H9 (cell line): ENCODE data around the gene ADARB2. TPM values are rescaled to one million over a fixed set of nuclear protein-coding genes. Genes with fewer than 3 reads are reported as not detected.

Experiments
- DNase-seq: peaks from one replicate; pipeline ENCODE4 v3.0.0-alpha.2; 2017
- H2AFZ ChIP-seq: one replicate; pipeline ENCODE4 v1.6.1; 2013; ENCODE audit warnings: mild to moderate bottlenecking, low read length, control low read depth, moderate library complexity
- H2AK5ac ChIP-seq: 2 replicates; pipeline ENCODE4 v1.6.1; 2013; ENCODE audit warnings: low read length, control low read depth, mixed read lengths; ENCODE audit not compliant: insufficient read length
- H2BK120ac ChIP-seq: one replicate; pipeline ENCODE4 v1.6.1; 2013; ENCODE audit warnings: low read depth, mild to moderate bottlenecking, low read length, control low read depth, inconsistent platforms; ENCODE audit not compliant: poor library complexity, severe bottlenecking
- H2BK12ac ChIP-seq: 2 replicates; pipeline ENCODE4 v1.6.1; 2013; ENCODE audit warnings: low read length, control low read depth, mixed read lengths, low read depth; ENCODE audit not compliant: insufficient read length
- H2BK15ac ChIP-seq: 2 replicates; pipeline ENCODE4 v1.6.1; 2013; ENCODE audit warnings: low read depth, low read length, control low read depth
- H2BK20ac ChIP-seq: one replicate; pipeline ENCODE4 v1.6.1; 2013; ENCODE audit warnings: low read depth, mild to moderate bottlenecking, low read length, control low read depth, inconsistent platforms; ENCODE audit not compliant: poor library complexity, severe bottlenecking
- H2BK5ac ChIP-seq: 2 replicates; pipeline ENCODE4 v1.6.1; 2013; ENCODE audit warnings: low read length, control low read depth, mixed read lengths; ENCODE audit not compliant: insufficient read length
- H3K14ac ChIP-seq: 2 replicates; pipeline ENCODE4 v1.6.1; 2013; ENCODE audit warnings: low read length, control low read depth; ENCODE audit not compliant: insufficient read depth
- H3K18ac ChIP-seq: 2 replicates; pipeline ENCODE4 v1.6.1; 2013; ENCODE audit warnings: low read depth, mild to moderate bottlenecking, mixed read lengths, low read length, control low read depth; ENCODE audit not compliant: insufficient read length
- H3K23ac ChIP-seq: 2 replicates; pipeline ENCODE4 v1.6.1; 2013; ENCODE audit warnings: low read length, control low read depth, mixed read lengths, low read depth; ENCODE audit not compliant: insufficient read length
- H3K23me2 ChIP-seq: 2 replicates; pipeline ENCODE4 v1.6.1; 2013; ENCODE audit warnings: low read depth, mild to moderate bottlenecking, mixed read lengths, low read length, control low read depth; ENCODE audit not compliant: insufficient read length, poor library complexity, severe bottlenecking
- H3K27ac ChIP-seq: 2 replicates; pipeline ENCODE4 v1.5.1; 2013; ENCODE audit warnings: low read length, control low read depth, mixed read lengths, low read depth; ENCODE audit not compliant: insufficient read length
- H3K27me3 ChIP-seq: 2 replicates; pipeline ENCODE4 v1.6.1; 2013; ENCODE audit warnings: low read length, control low read depth, inconsistent platforms; ENCODE audit not compliant: insufficient read depth
- H3K4ac ChIP-seq: 2 replicates; pipeline ENCODE4 v1.6.1; 2013; ENCODE audit warnings: low read depth, mild to moderate bottlenecking, control low read depth, inconsistent platforms, low read length, moderate library complexity
- H3K4me1 ChIP-seq: 2 replicates; pipeline ENCODE4 v1.6.1; 2013; ENCODE audit warnings: low read length, control low read depth, inconsistent platforms; ENCODE audit not compliant: insufficient read depth
- H3K4me2 ChIP-seq: 2 replicates; pipeline ENCODE4 v1.6.1; 2013; ENCODE audit warnings: low read length, control low read depth, mixed read lengths; ENCODE audit not compliant: insufficient read length, insufficient read depth
- H3K56ac ChIP-seq: 2 replicates; pipeline ENCODE4 v1.6.1; 2013; ENCODE audit warnings: low read depth, mild to moderate bottlenecking, mixed read lengths, low read length, control low read depth; ENCODE audit not compliant: insufficient read length
- H3K79me1 ChIP-seq: 2 replicates; pipeline ENCODE4 v1.6.1; 2013; ENCODE audit warnings: low read depth, mild to moderate bottlenecking, moderate library complexity, low read length, control low read depth, inconsistent platforms; ENCODE audit not compliant: insufficient read depth, poor library complexity, severe bottlenecking
- H3K79me2 ChIP-seq: 2 replicates; pipeline ENCODE4 v1.6.1; 2013; ENCODE audit warnings: low read length, control low read depth, inconsistent platforms; ENCODE audit not compliant: insufficient read depth
- H3K9ac ChIP-seq: 2 replicates; pipeline ENCODE4 v1.6.1; 2013; ENCODE audit warnings: low read length, control low read depth, mixed read lengths; ENCODE audit not compliant: insufficient read length; ENCODE audit errors: extremely low read depth
- H3K9me3 ChIP-seq: one replicate; pipeline ENCODE4 v1.6.1; 2013; ENCODE audit warnings: low read depth, low read length, inconsistent platforms; ENCODE audit not compliant: control insufficient read depth
- H3T11ph ChIP-seq: one replicate; pipeline ENCODE4 v1.6.1; 2013; ENCODE audit warnings: mild to moderate bottlenecking, low read length, control low read depth, inconsistent platforms
- H4K20me1 ChIP-seq: one replicate; pipeline ENCODE4 v1.6.1; 2013; ENCODE audit not compliant: control insufficient read depth, insufficient read length, insufficient read depth
- H4K5ac ChIP-seq: 2 replicates; pipeline ENCODE4 v1.6.1; 2013; ENCODE audit warnings: low read depth, mild to moderate bottlenecking, mixed read lengths, low read length, control low read depth; ENCODE audit not compliant: insufficient read length
- H4K8ac ChIP-seq: replicated peaks from 2 replicates; pipeline ENCODE4 v1.6.1; 2013; ENCODE audit warnings: low read length, control low read depth, mixed read lengths, low read depth; ENCODE audit not compliant: insufficient read length
- H4K91ac ChIP-seq: 2 replicates; pipeline ENCODE4 v1.6.1; 2013; ENCODE audit warnings: low read depth, mild to moderate bottlenecking, moderate library complexity, mixed read lengths, low read length, control low read depth; ENCODE audit not compliant: insufficient read length
- H3K27ac Mint-ChIP-seq, 3 experiments: 2 replicates in 2 of 3; 3 replicates in 1 of 3; pipeline ENCODE4 v1.8.0; 2020 to 2021; ENCODE audit warnings: mixed read lengths in 3 of 3, mild to moderate bottlenecking in 1 of 3, moderate library complexity in 1 of 3
- H3K27me3 Mint-ChIP-seq: 2 replicates; pipeline ENCODE4 v1.8.0; 2021; ENCODE audit warnings: low read depth, mild to moderate bottlenecking, moderate library complexity, mixed read lengths
- H3K36me3 Mint-ChIP-seq, 3 experiments: 2 replicates in 2 of 3; 3 replicates in 1 of 3; pipeline ENCODE4 v1.8.0; 2020 to 2021; ENCODE audit warnings: low read depth in 3 of 3, mixed read lengths in 3 of 3; ENCODE audit not compliant: insufficient read depth in 1 of 3
- H3K4me1 Mint-ChIP-seq, 2 experiments: 2 replicates each; pipeline ENCODE4 v1.8.0; 2020; ENCODE audit warnings: mixed read lengths in 2 of 2
- H3K4me3 Mint-ChIP-seq, 2 experiments: 2 replicates in 1 of 2; 3 replicates in 1 of 2; pipeline ENCODE4 v1.8.0; 2020 to 2021; ENCODE audit warnings: mild to moderate bottlenecking in 2 of 2, mixed read lengths in 2 of 2, moderate library complexity in 1 of 2
- H3K9me3 Mint-ChIP-seq, 2 experiments: 2 replicates in 1 of 2; 3 replicates in 1 of 2; pipeline ENCODE4 v1.8.0; 2020; ENCODE audit warnings: mild to moderate bottlenecking in 2 of 2, mixed read lengths in 2 of 2, moderate library complexity in 1 of 2
- WGBS: extraction: QIAGEN DNeasy Blood & Tissue Kit; methylation state at CpG from one replicate; pipeline ENCODE4 v1.1.7; 2013; ENCODE audit warnings: missing lambda C conversion rate, low lambda C conversion rate, mixed read lengths; ENCODE audit not compliant: insufficient read length; ENCODE audit errors: extremely low coverage; 5-methylcytosine and 5-hydroxymethylcytosine counted together
- total RNA-seq: library from RNA; stranded (reverse); gene quantifications from 2 replicates; pipeline ENCODE4 v1.2.1, GENCODE V29; 2021
- TF ChIP-seq, protein P1 (sequence below): fragments of 200-600 bp; sonication (generic); conservative IDR thresholded peaks from 3 replicates; pipeline ENCODE4 v1.8.0; 2021; ENCODE audit warnings: antibody characterized with exemption, mild to moderate bottlenecking

The ADARB2 gene
- total RNA-seq, 1 experiment from 2014 or later, result 0.87 TPM

DNA sequence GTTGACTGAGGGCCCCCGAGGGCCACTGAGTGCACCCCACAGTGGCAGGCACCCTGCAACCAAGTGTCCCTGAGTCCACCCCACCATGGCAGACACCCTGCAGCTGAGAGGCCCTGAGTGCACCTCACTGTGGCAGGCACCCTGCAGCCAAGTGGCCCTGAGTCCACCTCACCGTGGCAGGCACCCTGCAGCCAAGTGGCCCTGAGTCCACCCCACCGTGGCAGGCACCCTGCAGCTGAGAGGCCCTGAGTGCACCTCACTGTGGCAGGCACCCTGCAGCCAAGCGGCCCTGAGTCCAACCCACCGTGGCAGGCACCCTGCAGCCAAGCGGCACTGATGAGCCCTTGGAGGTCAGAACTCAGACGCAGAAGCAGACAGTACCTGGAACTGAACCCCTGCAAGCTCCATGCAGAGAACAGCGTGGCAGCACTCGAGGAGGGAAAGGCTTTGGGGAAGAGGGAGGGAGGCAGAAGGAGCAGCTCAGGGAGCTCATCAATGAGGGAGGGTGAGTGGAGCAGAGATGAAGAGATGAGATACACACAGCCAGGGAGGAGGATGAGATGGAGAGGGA lies 524.7 kb downstream of the ADARB2 start:
- H3K36me3 Mint-ChIP-seq, result no peaks in the 10 kb centered on the region
- H2AK5ac ChIP-seq, result no peak overlapping the region

More for the DNA sequence above, 524.7 kb downstream of the ADARB2 start:
- no peak overlapping the region for H2BK20ac ChIP-seq
- no peaks in the 10 kb centered on the region for H3K27me3 ChIP-seq
- H3K14ac ChIP-seq, result no peak overlapping the region; the same call in 1 of the 2 replicates
- WGBS, result no CpG with 5 or more reads among the region's 9 CpGs
- H3K23me2 ChIP-seq, result no peaks in the 10 kb centered on the region
- H3K27ac ChIP-seq, result no peak overlapping the region
- no peaks in the 10 kb centered on the region for H3K4me1 Mint-ChIP-seq
- no peaks in the 10 kb centered on the region for H3K79me1 ChIP-seq
- H3K79me2 ChIP-seq, result no peaks in the 10 kb centered on the region
- peak; percentile 22 for DNase-seq
- no peaks in the 10 kb centered on the region for H3K27me3 Mint-ChIP-seq
- H2BK15ac ChIP-seq, result no peak overlapping the region
- no peak overlapping the region for H2BK120ac ChIP-seq
- no peaks in the 10 kb centered on the region for H4K20me1 ChIP-seq
- H3K9me3 Mint-ChIP-seq, result no peaks in the 10 kb centered on the region
- H3K9me3 ChIP-seq, result no peaks in the 10 kb centered on the region
- H2AFZ ChIP-seq, result no peak overlapping the region
- no peak overlapping the region for H3T11ph ChIP-seq
- no peak overlapping the region for H2BK12ac ChIP-seq
- H3K4me3 Mint-ChIP-seq, result no peak overlapping the region
- TF ChIP-seq, protein P1, sequence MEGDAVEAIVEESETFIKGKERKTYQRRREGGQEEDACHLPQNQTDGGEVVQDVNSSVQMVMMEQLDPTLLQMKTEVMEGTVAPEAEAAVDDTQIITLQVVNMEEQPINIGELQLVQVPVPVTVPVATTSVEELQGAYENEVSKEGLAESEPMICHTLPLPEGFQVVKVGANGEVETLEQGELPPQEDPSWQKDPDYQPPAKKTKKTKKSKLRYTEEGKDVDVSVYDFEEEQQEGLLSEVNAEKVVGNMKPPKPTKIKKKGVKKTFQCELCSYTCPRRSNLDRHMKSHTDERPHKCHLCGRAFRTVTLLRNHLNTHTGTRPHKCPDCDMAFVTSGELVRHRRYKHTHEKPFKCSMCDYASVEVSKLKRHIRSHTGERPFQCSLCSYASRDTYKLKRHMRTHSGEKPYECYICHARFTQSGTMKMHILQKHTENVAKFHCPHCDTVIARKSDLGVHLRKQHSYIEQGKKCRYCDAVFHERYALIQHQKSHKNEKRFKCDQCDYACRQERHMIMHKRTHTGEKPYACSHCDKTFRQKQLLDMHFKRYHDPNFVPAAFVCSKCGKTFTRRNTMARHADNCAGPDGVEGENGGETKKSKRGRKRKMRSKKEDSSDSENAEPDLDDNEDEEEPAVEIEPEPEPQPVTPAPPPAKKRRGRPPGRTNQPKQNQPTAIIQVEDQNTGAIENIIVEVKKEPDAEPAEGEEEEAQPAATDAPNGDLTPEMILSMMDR, result no peak
- no peak overlapping the region for H3K18ac ChIP-seq
- H3K9ac ChIP-seq, result no peak overlapping the region
- no peak overlapping the region for H3K27ac Mint-ChIP-seq
- no peak overlapping the region for H3K23ac ChIP-seq
- H4K91ac ChIP-seq, result no peak overlapping the region
- no peaks in the 10 kb centered on the region for H3K4me1 ChIP-seq
- H4K5ac ChIP-seq, result no peak overlapping the region
- peak overlapping the region; percentile 32 for H4K8ac ChIP-seq
- H2BK5ac ChIP-seq, result no peak overlapping the region
- H3K4ac ChIP-seq, result no peak overlapping the region; the same call in 1 of the 2 replicates
- no peak overlapping the region for H3K4me2 ChIP-seq
- H3K56ac ChIP-seq, result no peak overlapping the region
